Thyroid gland (tissue), 4 donors: ENCODE measurements around the gene CBARP. TPM values are rescaled to one million over a fixed set of nuclear protein-coding genes. Genes with fewer than 3 reads are reported as not detected.

Source experiments
- DNase-seq, 2 donors: peaks; one replicate each; pipeline ENCODE4 v3.0.0-alpha.2; 2019
- H3K27ac ChIP-seq, 3 donors: fragments of 200-600 bp; sonication (generic); 1 replicate in 2 of 3; 2 replicates in 1 of 3; pipeline ENCODE4 v1.5.1; 2016 to 2019; ENCODE audit warnings: mild to moderate bottlenecking in 1 of 3, moderate library complexity in 1 of 3
- H3K27me3 ChIP-seq: fragments of 200-600 bp; sonication (generic); one replicate; pipeline ENCODE4 v1.5.1; 2019
- H3K36me3 ChIP-seq, 2 donors: fragments of 200-600 bp; sonication (generic); one replicate each; pipeline ENCODE4 v1.5.1; 2016 to 2019
- H3K4me1 ChIP-seq, 2 donors: fragments of 200-600 bp; sonication (generic); one replicate each; pipeline ENCODE4 v1.5.1; 2017 to 2019
- H3K4me3 ChIP-seq, 3 donors: fragments of 200-600 bp; sonication (generic); replicated peaks in 1 of 3; 1 replicate in 2 of 3; 2 replicates in 1 of 3; pipeline ENCODE4 v1.5.1; 2016; ENCODE audit warnings: mild to moderate bottlenecking in 1 of 3
- H3K9me3 ChIP-seq: fragments of 200-600 bp; sonication (generic); one replicate; pipeline ENCODE4 v1.5.1; 2017
- CTCF ChIP-seq, 6 experiments: fragments of 200-600 bp in 3 of 6; fragments of 450-650 bp in 3 of 6; sonication (generic) in 3 of 6; IDR thresholded peaks; one replicate each; pipeline ENCODE4 v1.5.1; 2016 to 2019; ENCODE audit warnings: antibody characterized with exemption in 6 of 6, mild to moderate bottlenecking in 2 of 6, inconsistent platforms in 1 of 6, moderate library complexity in 1 of 6
- POLR2A ChIP-seq, 2 donors: fragments of 450-650 bp; IDR thresholded peaks; one replicate each; pipeline ENCODE4 v1.6.1; 2017; ENCODE audit warnings: antibody characterized with exemption in 2 of 2, mild to moderate bottlenecking in 2 of 2, moderate library complexity in 1 of 2
- WGBS, 2 donors: methylation state at CpG; one replicate each; pipeline ENCODE4 v1.1.5; 2017; 5-methylcytosine and 5-hydroxymethylcytosine counted together
- intact Hi-C: fragments of 100-400 bp; cut with DNase I; formaldehyde crosslinking; loops from one replicate; pipeline ENCODE4 v1.15.1; 2023
- total RNA-seq, 4 donors: library from RNA; depleted of rRNA; stranded (reverse); fragments of >200 nt; gene quantifications; one replicate each; pipeline ENCODE4 v1.2.3, GENCODE V29; 2016

CBARP gene
- total RNA-seq, 4 donors from 2014 or later, result 0.73 to 3.2 (median 1.5) TPM

- H3K27ac ChIP-seq, result no peak overlapping the region
- no peaks in the 10 kb centered on the region for H3K27me3 ChIP-seq
- H3K4me3 ChIP-seq, result no peak overlapping the region
- intact Hi-C loops, result loop anchor here (10.0 kb wide), 1 partner anchor 240 kb away; the partner anchor contains the start of gene PLK5
- 76 to 85% methylated on average over 15 to 16 of the region's 20 CpGs for WGBS, 2 donors
- no peaks in the 10 kb centered on the region for H3K4me1 ChIP-seq
- no peaks in the 10 kb centered on the region for H3K9me3 ChIP-seq
- peaks cover under 1% of the 10 kb centered on the region in 2 donors for H3K36me3 ChIP-seq
- TF ChIP-seq POLR2A (IDR thresholded peaks at IDR 0.05), result no peak
- no peak for TF ChIP-seq CTCF (IDR thresholded peaks at IDR 0.05)
- DNase-seq, result no peak
Observed at GRCh38 chr19:1284293-1284978, 46.6 kb upstream of the CBARP start.

- intact Hi-C loops, result loop anchor here (10.0 kb wide), 1 partner anchor 241 kb away; the partner anchor contains the start of gene PLK5
- Histone ChIP-seq H3K4me3 (no peak overlapping the region), H3K36me3 (peaks cover 6% of the 10 kb centered on the region in 2 donors), H3K27ac (no peak overlapping the region), H3K27me3 (no peaks in the 10 kb centered on the region), H3K4me1 (no peaks in the 10 kb centered on the region), H3K9me3 (no peaks in the 10 kb centered on the region)
- 82 to 86% methylated on average over 10 to 12 of the region's 12 CpGs for WGBS, 2 donors
- no peak for DNase-seq
- TF ChIP-seq POLR2A (IDR thresholded peaks at IDR 0.05), result no peak
- no peak for TF ChIP-seq CTCF (IDR thresholded peaks at IDR 0.05)
Observed at GRCh38 chr19:1283917-1284292, 46.1 kb upstream of the CBARP start.

- peaks cover 7 to 9% of the 10 kb centered on the region in 2 donors for H3K36me3 ChIP-seq
- DNase-seq, result no peak
- no peaks in the 10 kb centered on the region for H3K4me1 ChIP-seq
- no peaks in the 10 kb centered on the region for H3K27me3 ChIP-seq
- TF ChIP-seq CTCF (IDR thresholded peaks at IDR 0.05) (no peak), POLR2A (IDR thresholded peaks at IDR 0.05) (no peak)
- H3K4me3 ChIP-seq, result no peak overlapping the region
- 84 to 85% methylated on average over 22 to 24 of the region's 29 CpGs for WGBS, 2 donors
- intact Hi-C loops, result loop anchor here (10.0 kb wide), 1 partner anchor 241 kb away; the partner anchor contains the start of gene PLK5
- no peaks in the 10 kb centered on the region for H3K9me3 ChIP-seq
- no peak overlapping the region for H3K27ac ChIP-seq
Observed at GRCh38 chr19:1283207-1283916, 45.6 kb upstream of the CBARP start.

- TF ChIP-seq POLR2A (IDR thresholded peaks at IDR 0.05) (no peak), CTCF (IDR thresholded peaks at IDR 0.05) (no peak)
- intact Hi-C loops, result loop anchor here (10.0 kb wide), 1 partner anchor 242 kb away; the partner anchor contains the start of gene PLK5
- H3K4me1 ChIP-seq, result no peaks in the 10 kb centered on the region
- H3K36me3 ChIP-seq, result peaks cover 7 to 9% of the 10 kb centered on the region in 2 donors
- WGBS, 2 donors, result 84% methylated on average over 18 of the region's 18 CpGs
- DNase-seq, result no peak
- H3K9me3 ChIP-seq, result no peaks in the 10 kb centered on the region
- H3K4me3 ChIP-seq, result no peak overlapping the region
- H3K27ac ChIP-seq, result no peak overlapping the region
- H3K27me3 ChIP-seq, result no peaks in the 10 kb centered on the region
Observed at GRCh38 chr19:1282588-1283206, 44.9 kb upstream of the CBARP start.
